ENCODE results near the gene MARCHF4. TPM values are rescaled to one million over a fixed set of nuclear protein-coding genes. Genes with fewer than 3 reads are reported as not detected.

Gene MARCHF4
- total and polyA plus RNA-seq, 2 donors (not counting 1 experiment from before 2014, with no cell fraction given), result 1.3 to 3.6 TPM

DNA sequence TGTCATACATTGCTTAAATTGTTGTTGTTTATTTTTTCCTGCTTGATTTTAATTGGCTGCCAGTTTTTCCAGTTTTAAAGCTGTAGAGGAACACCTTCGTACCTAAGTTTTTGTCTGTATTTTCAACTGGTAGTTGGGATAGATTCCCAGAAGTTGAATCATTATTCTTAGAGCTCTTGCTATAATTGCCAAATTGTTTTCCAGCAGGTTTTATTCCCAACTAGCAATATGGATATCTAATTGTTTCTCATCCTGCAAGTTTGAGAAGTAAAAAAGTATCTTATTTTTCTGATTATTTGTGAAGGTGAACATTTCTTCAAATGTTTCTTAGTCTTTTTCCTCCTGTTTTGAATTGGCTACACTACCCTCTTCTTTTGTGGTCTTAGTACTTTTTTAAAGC lies 46.7 kb upstream of the MARCHF4 start:
- no peaks in the 10 kb centered on the region for H3K27me3 ChIP-seq (ENCODE audit: control insufficient read depth, insufficient read depth, low read length)
- H4K20me1 ChIP-seq (ENCODE audit: control insufficient read depth, extremely low read depth, insufficient read depth, low read length), result no peaks in the 10 kb centered on the region
- no peak overlapping the region for H3K4me2 ChIP-seq (ENCODE audit: extremely low read depth, insufficient read depth, low read length)
- no peak for DNase-seq (ENCODE audit: low read depth in 2 of 2)
- peaks cover 18% of the 10 kb centered on the region for H3K36me3 ChIP-seq (ENCODE audit: control insufficient read depth, insufficient read depth, low read length)
- no peaks in the 10 kb centered on the region for H3K9me3 ChIP-seq (ENCODE audit: control insufficient read depth, insufficient read depth, low read depth, low read length)
- H2AFZ ChIP-seq (ENCODE audit: low read length), result no peak overlapping the region
- no peak overlapping the region for H3K9ac ChIP-seq (ENCODE audit: insufficient read depth, low read length)
- no peak for TF ChIP-seq CTCF (conservative IDR thresholded peaks at IDR 0.05 in 1 of 2, IDR thresholded peaks at IDR 0.05 in 1 of 2; ENCODE audit: low read depth in 1 of 2, low read length in 2 of 2)
- no peak for TF ChIP-seq EZH2 (IDR thresholded peaks at IDR 0.05; ENCODE audit: low read length, missing control alignments)
- H3K4me3 ChIP-seq (replicated peaks in 1 of 4; ENCODE audit: control extremely low read depth in 1 of 4, insufficient read depth in 1 of 4, low read depth in 3 of 4, low read length in 4 of 4), result no peak overlapping the region
- no peaks in the 10 kb centered on the region for H3K4me1 ChIP-seq (ENCODE audit: control insufficient read depth, extremely low read depth, insufficient read depth, low read length)
- no peaks in the 10 kb centered on the region for H3K79me2 ChIP-seq (ENCODE audit: control insufficient read depth, insufficient read depth, low read length)
- H3K27ac ChIP-seq (ENCODE audit: insufficient read depth, low read length), result no peak overlapping the region

DNA sequence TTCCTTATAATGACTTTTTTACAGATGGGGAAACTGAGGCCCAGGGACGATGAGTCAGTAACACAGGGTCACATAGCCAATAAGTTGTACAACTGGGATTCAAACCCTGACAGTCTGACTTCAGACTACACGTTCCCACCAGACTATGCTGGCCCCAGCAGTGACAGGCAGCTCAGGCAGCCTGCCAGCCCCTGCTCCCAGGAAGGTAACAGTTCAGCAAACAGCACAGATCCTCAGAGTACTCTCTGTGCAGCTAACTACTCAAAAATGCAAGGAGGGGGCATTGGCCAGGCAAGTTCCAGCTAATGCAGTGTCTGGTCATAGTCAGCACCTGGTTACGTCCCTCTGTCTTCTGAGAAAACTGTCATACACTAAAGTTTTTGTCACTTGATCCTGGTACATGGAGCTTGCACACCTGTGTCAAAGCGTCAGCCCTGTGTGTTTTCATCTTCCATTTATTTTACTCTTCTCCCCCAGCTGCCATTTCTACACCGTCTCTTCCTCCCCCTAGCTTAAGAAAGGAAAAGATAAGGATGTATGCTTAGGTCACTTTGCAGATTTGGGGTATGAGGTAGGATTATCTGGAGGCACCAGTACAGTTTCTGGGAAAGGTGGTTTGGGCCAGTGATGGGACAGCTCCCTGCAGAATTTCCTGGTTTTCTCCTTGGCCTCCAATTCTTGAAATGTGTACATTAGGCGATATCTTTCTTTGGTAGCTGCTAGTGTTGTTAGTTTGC lies 44.5 kb upstream of the MARCHF4 start:
- Histone ChIP-seq H3K27ac (ENCODE audit: insufficient read depth, low read length) (no peak overlapping the region), H2AFZ (ENCODE audit: low read length) (no peak overlapping the region), H3K79me2 (ENCODE audit: control insufficient read depth, insufficient read depth, low read length) (peaks cover 4% of the 10 kb centered on the region), H3K4me3 (replicated peaks in 1 of 4; ENCODE audit: control extremely low read depth in 1 of 4, insufficient read depth in 1 of 4, low read depth in 3 of 4, low read length in 4 of 4) (no peak overlapping the region), H3K9ac (ENCODE audit: insufficient read depth, low read length) (no peak overlapping the region), H4K20me1 (ENCODE audit: control insufficient read depth, extremely low read depth, insufficient read depth, low read length) (no peaks in the 10 kb centered on the region), H3K36me3 (ENCODE audit: control insufficient read depth, insufficient read depth, low read length) (peaks cover 16% of the 10 kb centered on the region), H3K4me2 (ENCODE audit: extremely low read depth, insufficient read depth, low read length) (no peak overlapping the region), H3K9me3 (ENCODE audit: control insufficient read depth, insufficient read depth, low read depth, low read length) (no peaks in the 10 kb centered on the region), H3K27me3 (ENCODE audit: control insufficient read depth, insufficient read depth, low read length) (no peaks in the 10 kb centered on the region), H3K4me1 (ENCODE audit: control insufficient read depth, extremely low read depth, insufficient read depth, low read length) (no peaks in the 10 kb centered on the region)
- TF ChIP-seq CTCF (conservative IDR thresholded peaks at IDR 0.05 in 1 of 2, IDR thresholded peaks at IDR 0.05 in 1 of 2; ENCODE audit: low read depth in 1 of 2, low read length in 2 of 2), result no peak
- TF ChIP-seq EZH2 (IDR thresholded peaks at IDR 0.05; ENCODE audit: low read length, missing control alignments), result no peak
- DNase-seq (ENCODE audit: low read depth in 2 of 2), result no peak

DNA sequence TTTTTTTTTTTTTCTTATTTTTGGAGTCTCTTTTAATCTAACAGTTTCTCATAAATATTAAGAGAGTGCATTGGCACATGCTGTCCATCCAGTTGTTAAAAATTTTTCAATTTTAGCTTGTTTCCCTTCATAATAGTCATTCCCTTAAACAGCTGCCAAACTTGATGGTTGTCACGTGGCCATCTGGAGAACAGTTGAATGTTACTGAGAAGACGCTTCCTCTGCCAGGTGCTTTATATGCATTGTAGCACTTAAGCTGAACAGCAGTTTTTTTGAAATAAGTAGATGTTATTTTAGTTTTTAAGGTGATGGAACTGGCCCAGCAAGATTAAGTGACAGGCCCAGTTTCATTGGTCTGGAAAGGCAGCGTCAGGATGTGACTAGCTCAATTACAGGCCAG lies 43.3 kb upstream of the MARCHF4 start:
- Histone ChIP-seq H3K4me3 (replicated peaks in 1 of 4; ENCODE audit: control extremely low read depth in 1 of 4, insufficient read depth in 1 of 4, low read depth in 3 of 4, low read length in 4 of 4) (no peak overlapping the region), H4K20me1 (ENCODE audit: control insufficient read depth, extremely low read depth, insufficient read depth, low read length) (no peaks in the 10 kb centered on the region), H3K27me3 (ENCODE audit: control insufficient read depth, insufficient read depth, low read length) (no peaks in the 10 kb centered on the region), H3K9me3 (ENCODE audit: control insufficient read depth, insufficient read depth, low read depth, low read length) (no peaks in the 10 kb centered on the region), H3K9ac (ENCODE audit: insufficient read depth, low read length) (no peak overlapping the region), H3K36me3 (ENCODE audit: control insufficient read depth, insufficient read depth, low read length) (peaks cover 13% of the 10 kb centered on the region), H3K79me2 (ENCODE audit: control insufficient read depth, insufficient read depth, low read length) (peaks cover 4% of the 10 kb centered on the region), H3K4me1 (ENCODE audit: control insufficient read depth, extremely low read depth, insufficient read depth, low read length) (no peaks in the 10 kb centered on the region), H2AFZ (ENCODE audit: low read length) (no peak overlapping the region), H3K27ac (ENCODE audit: insufficient read depth, low read length) (no peak overlapping the region), H3K4me2 (ENCODE audit: extremely low read depth, insufficient read depth, low read length) (no peak overlapping the region)
- no peak for DNase-seq (ENCODE audit: low read depth in 2 of 2)
- no peak for TF ChIP-seq CTCF (conservative IDR thresholded peaks at IDR 0.05 in 1 of 2, IDR thresholded peaks at IDR 0.05 in 1 of 2; ENCODE audit: low read depth in 1 of 2, low read length in 2 of 2)
- no peak for TF ChIP-seq EZH2 (IDR thresholded peaks at IDR 0.05; ENCODE audit: low read length, missing control alignments)
